SK-N-SH (cell line): ENCODE data around the gene ERC1. TPM values are rescaled to one million over a fixed set of nuclear protein-coding genes. Genes with fewer than 3 reads are reported as not detected.

ENCODE experiments used
- CTCF ChIA-PET: fragments of 300-600, 350-600 bp; formaldehyde crosslinking; extraction: SDS; loops from one replicate; lab custom pipeline; 2021; lab: Yijun Ruan, JAX
- POLR2A ChIA-PET: fragments of 350-600 bp; sonication (Branson Sonifier 250); formaldehyde crosslinking; extraction: SDS; loops from one replicate; lab custom pipeline; 2020; ENCODE audit warnings: antibody characterized with exemption, inconsistent platforms; lab: Yijun Ruan, JAX
- DNase-seq: peaks from one replicate; pipeline ENCODE4 v3.0.0; 2012
- H2AFZ ChIP-seq: fragments of 200-600 bp; sonication (generic); 2 replicates; pipeline ENCODE4 v1.8.1; 2016; ENCODE audit warnings: antibody characterized with exemption, mild to moderate bottlenecking, low read depth
- H3F3A ChIP-seq: fragments of 200-600 bp; sonication (generic); replicated peaks from 2 replicates; pipeline ENCODE3; 2016; ENCODE audit warnings: antibody characterized with exemption, mild to moderate bottlenecking; ENCODE audit not compliant: insufficient read depth
- H3K27ac ChIP-seq, 2 experiments: fragments of 200-500 bp in 1 of 2; fragments of 200-600 bp in 1 of 2; sonication (Bioruptor generic) in 1 of 2; sonication (generic), shearing (Covaris generic) in 1 of 2; 2 replicates each; pipeline versions ENCODE4 v1.5.1 to v1.6.1; 2014 to 2016; ENCODE audit warnings: low read depth in 2 of 2, inconsistent platforms in 1 of 2, low read length in 1 of 2, mild to moderate bottlenecking in 1 of 2, mixed read lengths in 1 of 2
- H3K27me3 ChIP-seq: fragments of 200-600 bp; sonication (generic), shearing (Covaris generic); 2 replicates; pipeline ENCODE4 v1.6.1; 2016; ENCODE audit warnings: mixed run types; ENCODE audit not compliant: insufficient read depth
- H3K36me3 ChIP-seq, 2 experiments: fragments of 200-500 bp in 1 of 2; fragments of 200-600 bp in 1 of 2; sonication (Bioruptor generic) in 1 of 2; sonication (generic) in 1 of 2; replicated peaks in 1 of 2; 2 replicates each; pipeline versions ENCODE3 to v1.5.1; 2014 to 2016; ENCODE audit warnings: low read length in 1 of 2, mild to moderate bottlenecking in 1 of 2; ENCODE audit not compliant: insufficient read depth in 2 of 2, control insufficient read depth in 1 of 2
- H3K4me1 ChIP-seq, 2 experiments: fragments of 200-500 bp in 1 of 2; fragments of 200-600 bp in 1 of 2; sonication (Bioruptor generic) in 1 of 2; sonication (generic), shearing (Covaris generic) in 1 of 2; 2 replicates each; pipeline versions ENCODE4 v1.5.1 to v1.6.1; 2014 to 2016; ENCODE audit warnings: low read depth in 1 of 2, low read length in 1 of 2, mixed run types in 1 of 2; ENCODE audit not compliant: insufficient read depth in 2 of 2, control insufficient read depth in 1 of 2
- H3K4me2 ChIP-seq: fragments of 200-600 bp; sonication (generic), shearing (Covaris generic); 2 replicates; pipeline ENCODE4 v1.6.1; 2017; ENCODE audit warnings: mixed run types
- H3K4me3 ChIP-seq, 2 experiments: fragments of 200-500 bp in 1 of 2; fragments of 200-600 bp in 1 of 2; sonication (Bioruptor generic) in 1 of 2; sonication (generic), shearing (Covaris generic) in 1 of 2; 2 replicates each; pipeline versions ENCODE4 v1.5.1 to v1.8.1; 2014 to 2016; ENCODE audit warnings: low read depth in 2 of 2, inconsistent platforms in 1 of 2, low read length in 1 of 2, mild to moderate bottlenecking in 1 of 2, mixed read lengths in 1 of 2, moderate library complexity in 1 of 2
- H3K79me2 ChIP-seq: fragments of 200-600 bp; sonication (generic); 2 replicates; pipeline ENCODE4 v1.8.1; 2017; ENCODE audit warnings: mild to moderate bottlenecking; ENCODE audit not compliant: insufficient read depth
- H3K9ac ChIP-seq: fragments of 200-600 bp; sonication (generic); 2 replicates; pipeline ENCODE4 v1.6.1; 2017; ENCODE audit warnings: mixed run types
- H3K9me2 ChIP-seq: fragments of 200-600 bp; sonication (generic); 2 replicates; pipeline ENCODE4 v1.6.1; 2017; ENCODE audit warnings: mixed run types
- H3K9me3 ChIP-seq: fragments of 200-600 bp; sonication (generic); 2 replicates; pipeline ENCODE4 v1.6.1; 2017; ENCODE audit warnings: mixed run types, mild to moderate bottlenecking, moderate library complexity
- H4K20me1 ChIP-seq: fragments of 200-600 bp; sonication (generic); 2 replicates; pipeline ENCODE4 v1.6.1; 2017; ENCODE audit warnings: mild to moderate bottlenecking, mixed run types; ENCODE audit not compliant: insufficient read depth
- CHD2 ChIP-seq: fragments of 150-350 bp; IDR thresholded peaks from 2 replicates; pipeline ENCODE4 v1.6.1; 2018; ENCODE audit warnings: low read length; ENCODE audit not compliant: partially characterized antibody
- ELF1 ChIP-seq: IDR thresholded peaks from 2 replicates; pipeline ENCODE4 v1.4.0; 2012
- FOSL2 ChIP-seq: IDR thresholded peaks from 2 replicates; pipeline ENCODE4 v1.4.0; 2012; ENCODE audit warnings: low read depth, mild to moderate bottlenecking, moderate library complexity, borderline replicate concordance
- FOXM1 ChIP-seq: IDR thresholded peaks from 2 replicates; pipeline ENCODE4 v1.4.0; 2012; ENCODE audit warnings: low read depth, mild to moderate bottlenecking
- GABPA ChIP-seq: IDR thresholded peaks from 2 replicates; pipeline ENCODE4 v1.4.0; 2012; ENCODE audit warnings: low read depth, mild to moderate bottlenecking
- IRF3 ChIP-seq: fragments of 150-350 bp; IDR thresholded peaks from 2 replicates; pipeline ENCODE4 v1.6.1; 2016; ENCODE audit warnings: mild to moderate bottlenecking, low read depth, low read length
- JUND ChIP-seq: IDR thresholded peaks from 2 replicates; pipeline ENCODE4 v1.4.0; 2012
- MEF2A ChIP-seq: IDR thresholded peaks from 2 replicates; pipeline ENCODE4 v1.4.0; 2012; ENCODE audit warnings: low read depth, borderline replicate concordance
- MXI1 ChIP-seq: IDR thresholded peaks from 2 replicates; pipeline ENCODE4 v1.6.1; 2012; ENCODE audit warnings: mild to moderate bottlenecking, low read depth, low read length, improper control_type of control experiment
- NFIC ChIP-seq: IDR thresholded peaks from 2 replicates; pipeline ENCODE4 v1.4.0; 2012; ENCODE audit warnings: borderline replicate concordance
- POLR2AphosphoS5 ChIP-seq: IDR thresholded peaks from 2 replicates; pipeline ENCODE4 v1.6.1; 2012; ENCODE audit warnings: low read depth, low read length
- RAD21 ChIP-seq: IDR thresholded peaks from 2 replicates; pipeline ENCODE4 v1.6.1; 2012; ENCODE audit warnings: mild to moderate bottlenecking, low read length
- SIN3A ChIP-seq: IDR thresholded peaks from 2 replicates; pipeline ENCODE4 v1.6.1; 2012; ENCODE audit warnings: low read depth, mild to moderate bottlenecking, low read length, moderate library complexity, borderline replicate concordance
- SMC3 ChIP-seq: IDR thresholded peaks from 2 replicates; pipeline ENCODE4 v1.6.1; 2012; ENCODE audit warnings: low read depth, low read length, improper control_type of control experiment
- TAF1 ChIP-seq: IDR thresholded peaks from 2 replicates; pipeline ENCODE4 v1.6.1; 2012; ENCODE audit warnings: low read depth, mild to moderate bottlenecking, low read length, moderate library complexity, borderline replicate concordance
- TCF12 ChIP-seq: IDR thresholded peaks from 2 replicates; pipeline ENCODE4 v1.4.0; 2012
- YY1 ChIP-seq: IDR thresholded peaks from 2 replicates; pipeline ENCODE4 v1.4.0; 2012; ENCODE audit warnings: low read depth, mild to moderate bottlenecking
- WGBS: methylation state at CpG from one replicate; pipeline ENCODE4 v1.1.6; 2017; ENCODE audit warnings: low lambda C conversion rate; 5-methylcytosine and 5-hydroxymethylcytosine counted together
- polyA plus RNA-seq, 3 experiments: library from polyadenylated mRNA; depleted of rRNA; stranded (reverse); fragments of >200 nt; gene quantifications; 2 replicates each; pipeline ENCODE4 v1.2.3, GENCODE V29; 2012
- TF ChIP-seq, protein P1 (sequence below): fragments of 200-600 bp; sonication (generic); IDR thresholded peaks from 2 replicates; pipeline ENCODE4 v1.6.1; 2017; ENCODE audit warnings: antibody characterized with exemption, mild to moderate bottlenecking, moderate library complexity
- TF ChIP-seq, protein P2 (sequence below): IDR thresholded peaks from 2 replicates; pipeline ENCODE4 v1.6.1; 2012; ENCODE audit warnings: mild to moderate bottlenecking, low read depth, low read length, moderate library complexity

The ERC1 gene
- polyA plus RNA-seq, 1 of the 3 experiments (the other 2 are of a cell fraction): 7.5 TPM

- Histone ChIP-seq H3K9ac (no peak overlapping the region), H3K27me3 (no peaks in the 10 kb centered on the region), H3K4me3 (no peak overlapping the region), H3K4me2 (no peak overlapping the region), H3K9me2 (no peaks in the 10 kb centered on the region), H3K9me3 (no peaks in the 10 kb centered on the region), H3K36me3 (peaks cover 48 to 55% of the 10 kb centered on the region in 2 experiments), H4K20me1 (no peaks in the 10 kb centered on the region), H3F3A (peaks cover 32% of the 10 kb centered on the region), H2AFZ (no peak overlapping the region), H3K4me1 (peaks cover 0 to 23% of the 10 kb centered on the region in 2 experiments; a peak in 2 of 4 replicates), H3K27ac (no peak overlapping the region), H3K79me2 (peaks cover 7% of the 10 kb centered on the region; the same call in 1 of the 2 replicates)
- DNase-seq: no peak
- ChIA-PET CTCF (no interaction called here), POLR2A (no interaction called here)
- 93% methylated on average over 4 of the region's 4 CpGs for WGBS
- TF ChIP-seq, protein P1, sequence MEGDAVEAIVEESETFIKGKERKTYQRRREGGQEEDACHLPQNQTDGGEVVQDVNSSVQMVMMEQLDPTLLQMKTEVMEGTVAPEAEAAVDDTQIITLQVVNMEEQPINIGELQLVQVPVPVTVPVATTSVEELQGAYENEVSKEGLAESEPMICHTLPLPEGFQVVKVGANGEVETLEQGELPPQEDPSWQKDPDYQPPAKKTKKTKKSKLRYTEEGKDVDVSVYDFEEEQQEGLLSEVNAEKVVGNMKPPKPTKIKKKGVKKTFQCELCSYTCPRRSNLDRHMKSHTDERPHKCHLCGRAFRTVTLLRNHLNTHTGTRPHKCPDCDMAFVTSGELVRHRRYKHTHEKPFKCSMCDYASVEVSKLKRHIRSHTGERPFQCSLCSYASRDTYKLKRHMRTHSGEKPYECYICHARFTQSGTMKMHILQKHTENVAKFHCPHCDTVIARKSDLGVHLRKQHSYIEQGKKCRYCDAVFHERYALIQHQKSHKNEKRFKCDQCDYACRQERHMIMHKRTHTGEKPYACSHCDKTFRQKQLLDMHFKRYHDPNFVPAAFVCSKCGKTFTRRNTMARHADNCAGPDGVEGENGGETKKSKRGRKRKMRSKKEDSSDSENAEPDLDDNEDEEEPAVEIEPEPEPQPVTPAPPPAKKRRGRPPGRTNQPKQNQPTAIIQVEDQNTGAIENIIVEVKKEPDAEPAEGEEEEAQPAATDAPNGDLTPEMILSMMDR: no peak
- TF ChIP-seq SMC3 (no peak), JUND (no peak), FOXM1 (no peak), FOSL2 (no peak), NFIC (no peak), MXI1 (no peak), GABPA (no peak), CHD2 (no peak), SIN3A (no peak), RAD21 (no peak), MEF2A (no peak), TAF1 (no peak), YY1 (no peak), TCF12 (no peak), IRF3 (no peak), ELF1 (no peak), POLR2AphosphoS5 (no peak)
- TF ChIP-seq, protein P2, sequence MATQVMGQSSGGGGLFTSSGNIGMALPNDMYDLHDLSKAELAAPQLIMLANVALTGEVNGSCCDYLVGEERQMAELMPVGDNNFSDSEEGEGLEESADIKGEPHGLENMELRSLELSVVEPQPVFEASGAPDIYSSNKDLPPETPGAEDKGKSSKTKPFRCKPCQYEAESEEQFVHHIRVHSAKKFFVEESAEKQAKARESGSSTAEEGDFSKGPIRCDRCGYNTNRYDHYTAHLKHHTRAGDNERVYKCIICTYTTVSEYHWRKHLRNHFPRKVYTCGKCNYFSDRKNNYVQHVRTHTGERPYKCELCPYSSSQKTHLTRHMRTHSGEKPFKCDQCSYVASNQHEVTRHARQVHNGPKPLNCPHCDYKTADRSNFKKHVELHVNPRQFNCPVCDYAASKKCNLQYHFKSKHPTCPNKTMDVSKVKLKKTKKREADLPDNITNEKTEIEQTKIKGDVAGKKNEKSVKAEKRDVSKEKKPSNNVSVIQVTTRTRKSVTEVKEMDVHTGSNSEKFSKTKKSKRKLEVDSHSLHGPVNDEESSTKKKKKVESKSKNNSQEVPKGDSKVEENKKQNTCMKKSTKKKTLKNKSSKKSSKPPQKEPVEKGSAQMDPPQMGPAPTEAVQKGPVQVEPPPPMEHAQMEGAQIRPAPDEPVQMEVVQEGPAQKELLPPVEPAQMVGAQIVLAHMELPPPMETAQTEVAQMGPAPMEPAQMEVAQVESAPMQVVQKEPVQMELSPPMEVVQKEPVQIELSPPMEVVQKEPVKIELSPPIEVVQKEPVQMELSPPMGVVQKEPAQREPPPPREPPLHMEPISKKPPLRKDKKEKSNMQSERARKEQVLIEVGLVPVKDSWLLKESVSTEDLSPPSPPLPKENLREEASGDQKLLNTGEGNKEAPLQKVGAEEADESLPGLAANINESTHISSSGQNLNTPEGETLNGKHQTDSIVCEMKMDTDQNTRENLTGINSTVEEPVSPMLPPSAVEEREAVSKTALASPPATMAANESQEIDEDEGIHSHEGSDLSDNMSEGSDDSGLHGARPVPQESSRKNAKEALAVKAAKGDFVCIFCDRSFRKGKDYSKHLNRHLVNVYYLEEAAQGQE: no peak
Measured at GRCh38 chr12:1188016-1188415, 197.0 kb downstream of the ERC1 start.
